Peyer's patch (tissue), 4 donors: ENCODE measurements around the gene ZFPL1.
A peak's percentile ranks its signal among the peaks of the same experiment; 100 is the strongest.

Source experiments
- CTCF ChIP-seq, 6 experiments: fragments of 450-650 bp in 4 of 6; fragments of 200-600 bp in 2 of 6; sonication (generic) in 1 of 6; IDR thresholded peaks; one replicate each; pipeline ENCODE4 v1.5.1; 2017 to 2019; ENCODE audit warnings: antibody characterized with exemption in 6 of 6, mild to moderate bottlenecking in 3 of 6, moderate library complexity in 1 of 6
- POLR2A ChIP-seq, 2 donors: fragments of 450-650 bp; IDR thresholded peaks; one replicate each; pipeline ENCODE4 v1.5.1; 2017; ENCODE audit warnings: antibody characterized with exemption in 2 of 2, mild to moderate bottlenecking in 2 of 2, moderate library complexity in 2 of 2

- TF ChIP-seq POLR2A (IDR thresholded peaks at IDR 0.05): peak; percentile 81 to 91
- peak in 1 of 6 experiments; percentile 4 for TF ChIP-seq CTCF (IDR thresholded peaks at IDR 0.05)
Measured at GRCh38 chr11:65134952-65135632, 51.1 kb downstream of the ZFPL1 start.
